H1 (cell line): Measurements from ENCODE around the gene ZNF488. TPM values are rescaled to one million over a fixed set of nuclear protein-coding genes. Genes with fewer than 3 reads are reported as not detected.

Source experiments
- EP300 ChIP-seq, 2 experiments: IDR thresholded peaks; 1 replicate in 1 of 2; 2 replicates in 1 of 2; pipeline ENCODE4 v1.6.1; 2011 to 2012; ENCODE audit warnings: low read depth in 2 of 2, low read length in 2 of 2, mild to moderate bottlenecking in 2 of 2, borderline replicate concordance in 1 of 2, inconsistent platforms in 1 of 2, moderate library complexity in 1 of 2
- SAP30 ChIP-seq: fragments of 300-600 bp; sonication (generic); IDR thresholded peaks from 2 replicates; pipeline ENCODE4 v1.7.1; 2012; ENCODE audit warnings: low read length, moderate library complexity, mild to moderate bottlenecking, inconsistent platforms; ENCODE audit not compliant: insufficient read depth, insufficient replicate concordance
- polyA plus RNA-seq, 7 experiments: library from polyadenylated mRNA; depleted of rRNA in 3 of 7; stranded (reverse) in 5 of 7; unstranded in 2 of 7; fragments of >200 nt in 5 of 7; fragments of 200-250 nt in 2 of 7; gene quantifications; 1 replicate in 5 of 7; 2 replicates in 1 of 7; 4 replicates in 1 of 7; pipeline versions ENCODE4 v1.2.1 to v1.2.3, GENCODE V29; 2011 to 2013; ENCODE audit warnings: missing spikeins in 2 of 7, mixed read lengths in 2 of 7
- total RNA-seq: library from RNA; stranded (reverse); fragmentation: NEBNext Ultra II Directional; extraction: Animal tissue kit (Norgen Biotek cat#: 25700); gene quantifications from 2 replicates; pipeline ENCODE4 v1.2.1, GENCODE V29; 2021

The ZNF488 gene
- total and polyA plus RNA-seq, 2 of the 8 experiments (the other 6 are each of a cell fraction or from before 2014, with no cell fraction given), result 7.9 to 11.4 TPM

DNA sequence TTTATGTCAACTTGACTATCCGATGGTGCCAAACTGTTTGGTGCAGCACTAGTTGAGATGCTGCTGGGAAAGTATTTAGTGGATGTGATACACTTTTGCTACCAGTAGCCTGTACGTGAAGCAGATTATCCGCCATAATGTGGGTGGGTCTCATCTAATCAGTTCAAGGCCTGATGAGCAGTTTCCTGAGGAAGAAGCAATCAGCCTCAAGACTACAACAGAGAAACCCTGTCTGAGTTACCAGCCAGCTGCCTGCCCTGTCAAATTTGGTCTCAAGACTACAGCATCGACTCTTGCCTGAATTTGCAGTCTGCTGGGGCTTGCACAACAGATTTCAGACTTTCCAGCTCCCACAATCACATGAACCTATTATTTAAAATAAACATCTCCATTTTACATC is 46.8 kb downstream of the ZNF488 start (continued):
- TF ChIP-seq EP300 (IDR thresholded peaks at IDR 0.05; ENCODE audit: borderline replicate concordance in 1 of 2, low read depth in 2 of 2, low read length in 2 of 2) (no peak), SAP30 (no peak)
